Measurements from ENCODE around the gene SNX15. TPM values are rescaled to one million over a fixed set of nuclear protein-coding genes. Genes with fewer than 3 reads are reported as not detected.

The SNX15 gene
- total RNA-seq, 1 donor from 2014 or later, result 21.6 TPM

DNA sequence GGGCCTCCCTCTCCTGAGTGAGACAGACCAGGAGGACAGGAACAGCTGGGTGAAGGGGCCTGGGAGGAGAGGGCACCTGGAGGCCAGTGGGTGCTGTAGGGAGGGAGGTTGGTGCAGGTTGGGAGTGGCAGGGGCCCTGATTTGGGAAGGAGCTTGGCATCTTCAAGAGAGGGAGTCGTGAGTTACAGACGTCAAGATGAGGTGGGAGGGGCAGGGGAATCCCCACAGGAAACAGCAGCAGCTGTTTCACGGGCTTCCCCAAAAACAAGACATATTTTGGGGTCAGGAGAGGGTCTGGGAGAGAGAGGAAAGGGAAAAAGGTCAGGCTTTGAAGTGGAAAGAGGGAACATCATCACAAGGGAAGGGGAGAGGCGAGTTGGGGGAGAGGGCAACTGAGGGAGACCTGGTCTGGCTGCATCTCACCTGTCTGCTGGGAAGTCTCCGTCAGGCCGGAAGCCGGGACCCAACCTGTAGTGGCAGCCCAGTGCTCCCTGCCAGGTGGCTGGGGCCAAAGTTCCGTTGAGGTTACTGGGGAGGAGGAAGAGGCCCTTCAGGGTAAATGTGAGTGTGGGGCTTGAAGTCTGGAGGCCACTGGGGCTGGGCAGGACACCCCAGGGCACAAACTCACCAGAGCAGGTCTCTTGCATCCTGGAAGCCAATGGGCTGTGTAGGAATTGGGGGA lies 26.7 kb downstream of the SNX15 start:
- no peak for TF ChIP-seq CTCF (IDR thresholded peaks at IDR 0.05; ENCODE audit: insufficient read depth, low read length, poor library complexity, severe bottlenecking)
- H3K36me3 ChIP-seq (ENCODE audit: control insufficient read depth, insufficient read depth, low read length), result no peaks in the 10 kb centered on the region
- H3K4me3 ChIP-seq (ENCODE audit: low read depth, low read length), result no peak overlapping the region
- peaks cover 6% of the 10 kb centered on the region for H3K27me3 ChIP-seq (ENCODE audit: control insufficient read depth, insufficient read depth, low read length)
- no peak for DNase-seq (ENCODE audit: low read depth)

DNA sequence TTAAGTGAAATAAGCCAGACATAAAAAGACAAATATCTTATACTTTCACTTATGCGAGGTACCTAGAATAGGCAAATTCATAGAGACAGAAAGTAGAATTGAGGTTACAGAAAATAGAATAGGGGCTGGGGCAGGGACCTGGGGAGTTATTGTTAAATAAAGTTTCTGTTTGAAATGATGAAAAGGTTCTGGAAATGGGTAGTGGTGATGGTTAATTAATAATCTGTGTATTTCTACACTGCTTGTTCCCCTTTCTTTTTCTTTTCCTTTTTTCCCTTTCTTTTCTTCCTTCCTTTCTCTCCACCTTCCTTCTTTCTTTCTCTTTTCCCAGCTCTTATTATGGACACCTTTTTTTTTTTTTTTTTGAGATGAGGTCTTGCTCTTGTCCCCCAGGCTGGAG lies 28.3 kb downstream of the SNX15 start:
- peaks cover 6% of the 10 kb centered on the region for H3K27me3 ChIP-seq (ENCODE audit: control insufficient read depth, insufficient read depth, low read length)
- no peak for TF ChIP-seq CTCF (IDR thresholded peaks at IDR 0.05; ENCODE audit: insufficient read depth, low read length, poor library complexity, severe bottlenecking)
- H3K36me3 ChIP-seq (ENCODE audit: control insufficient read depth, insufficient read depth, low read length), result no peaks in the 10 kb centered on the region

DNA sequence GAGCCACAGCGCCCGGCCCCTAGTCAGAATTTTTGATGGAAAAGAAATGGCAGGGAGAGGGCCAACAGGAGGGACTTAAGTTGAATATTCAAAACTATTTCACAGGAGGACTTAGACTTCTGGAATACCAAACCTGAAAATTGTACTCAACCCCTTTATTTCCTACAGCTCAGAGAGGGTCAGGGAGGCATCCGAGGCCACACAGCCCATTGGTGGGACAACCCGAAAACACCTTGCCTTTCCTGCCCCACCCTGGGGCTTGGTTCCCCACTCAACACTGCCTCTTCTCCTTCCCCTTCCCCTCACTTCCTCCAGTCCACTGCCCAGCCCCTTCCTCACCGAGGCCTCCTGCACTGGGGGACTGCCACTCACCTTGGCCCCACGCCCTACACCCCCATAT lies 29.8 kb downstream of the SNX15 start:
- Histone ChIP-seq H3K36me3 (ENCODE audit: control insufficient read depth, insufficient read depth, low read length) (no peaks in the 10 kb centered on the region), H3K27me3 (ENCODE audit: control insufficient read depth, insufficient read depth, low read length) (peaks cover 6% of the 10 kb centered on the region), H3K4me3 (ENCODE audit: low read depth, low read length) (no peak overlapping the region)
- TF ChIP-seq CTCF (IDR thresholded peaks at IDR 0.05; ENCODE audit: insufficient read depth, low read length, poor library complexity, severe bottlenecking), result no peak
- no peak for DNase-seq (ENCODE audit: low read depth)

More for the DNA sequence above, 28.3 kb downstream of the SNX15 start:
- DNase-seq (ENCODE audit: low read depth), result no peak
- H3K4me3 ChIP-seq (ENCODE audit: low read depth, low read length), result no peak overlapping the region

- Histone ChIP-seq H3K27me3 (ENCODE audit: control insufficient read depth, insufficient read depth, low read length) (peaks cover 6% of the 10 kb centered on the region), H3K4me3 (ENCODE audit: low read depth, low read length) (no peak overlapping the region), H3K36me3 (ENCODE audit: control insufficient read depth, insufficient read depth, low read length) (no peaks in the 10 kb centered on the region)
- DNase-seq (ENCODE audit: low read depth), result no peak
- TF ChIP-seq CTCF (IDR thresholded peaks at IDR 0.05; ENCODE audit: insufficient read depth, low read length, poor library complexity, severe bottlenecking), result no peak
Measured at GRCh38 chr11:65057526-65057925, 30.3 kb downstream of the SNX15 start.

DNA sequence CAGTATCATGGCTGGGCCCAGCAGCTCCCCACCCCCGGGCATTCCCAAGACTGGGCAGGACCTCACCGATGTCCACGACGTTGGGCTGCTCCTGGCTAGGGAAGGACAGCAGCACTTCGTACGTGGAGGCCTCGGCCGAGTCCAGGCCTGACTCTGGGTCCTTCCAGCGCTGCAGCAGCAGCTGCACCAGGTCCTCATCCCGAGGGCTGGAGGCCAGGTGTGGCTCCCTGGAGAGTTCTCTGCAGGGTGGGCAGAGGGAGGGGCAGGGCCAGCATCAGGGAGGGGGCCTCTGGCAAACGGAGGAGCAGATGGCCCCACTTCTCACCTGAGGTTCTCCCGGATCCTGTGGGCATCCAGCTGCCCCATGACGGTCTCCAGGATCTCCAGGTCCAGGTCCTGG lies 30.8 kb downstream of the SNX15 start:
- H3K27me3 ChIP-seq (ENCODE audit: control insufficient read depth, insufficient read depth, low read length), result peaks cover 2% of the 10 kb centered on the region
- TF ChIP-seq CTCF (IDR thresholded peaks at IDR 0.05; ENCODE audit: insufficient read depth, low read length, poor library complexity, severe bottlenecking), result no peak
- DNase-seq (ENCODE audit: low read depth), result no peak
- no peaks in the 10 kb centered on the region for H3K36me3 ChIP-seq (ENCODE audit: control insufficient read depth, insufficient read depth, low read length)
- H3K4me3 ChIP-seq (ENCODE audit: low read depth, low read length), result no peak overlapping the region

Measured in kidney epithelial cell (primary cell).